Activated CD4-positive, alpha-beta T cell treated with anti-CD3 and anti-CD28 coated beads, Interleukin-2, amount 50 U/mL, for 24 hours (primary cell): Measurements from ENCODE around the gene SPINDOC.

Experiments used
- DNase-seq, 2 donors: peaks; one replicate each; pipeline ENCODE4 v3.0.0-alpha.2; 2020; ENCODE audit warnings: low read depth in 1 of 2, low spot score in 1 of 2

Gene SPINDOC

GRCh38 chr11:63829823-63830489, 16.7 kb downstream of the SPINDOC start:
- no peak for DNase-seq

GRCh38 chr11:63831326-63831725, 18.1 kb downstream of the SPINDOC start:
- no peak for DNase-seq

- no peak for DNase-seq
Measured at GRCh38 chr11:63832336-63832735, 19.1 kb downstream of the SPINDOC start.

- no peak for DNase-seq
Measured at GRCh38 chr11:63833048-63833447, 19.8 kb downstream of the SPINDOC start.

- DNase-seq: no peak
Measured at GRCh38 chr11:63834535-63835157, 21.4 kb downstream of the SPINDOC start.

- no peak for DNase-seq
Measured at GRCh38 chr11:63835158-63835545, 21.9 kb downstream of the SPINDOC start.

GRCh38 chr11:63837027-63837688, 23.9 kb downstream of the SPINDOC start:
- DNase-seq: peak; percentile 42 to 77

- no peak for DNase-seq
Measured at GRCh38 chr11:63837739-63838138, 24.5 kb downstream of the SPINDOC start.

- no peak for DNase-seq
Measured at GRCh38 chr11:63838150-63838677, 25.0 kb downstream of the SPINDOC start.

GRCh38 chr11:63838678-63839507, 25.6 kb downstream of the SPINDOC start, which contains the start of gene MARK2:
MARK2 (plus strand) TSS chr11:63839110; CDS start chr11:63839507, 397 bp downstream.
- DNase-seq: peak; percentile 99 to 100

GRCh38 chr11:63839508-63840355, 26.5 kb downstream of the SPINDOC start:
- no peak for DNase-seq

- DNase-seq: no peak
Measured at GRCh38 chr11:63840356-63841060, 27.3 kb downstream of the SPINDOC start.

GRCh38 chr11:63841554-63841953, 28.3 kb downstream of the SPINDOC start:
- no peak for DNase-seq

GRCh38 chr11:63843041-63843440, 29.8 kb downstream of the SPINDOC start:
- DNase-seq: no peak

GRCh38 chr11:63844836-63845235, 31.6 kb downstream of the SPINDOC start:
- DNase-seq: no peak

GRCh38 chr11:63845303-63845702, 32.0 kb downstream of the SPINDOC start:
- no peak for DNase-seq

GRCh38 chr11:63845911-63846310, 32.7 kb downstream of the SPINDOC start:
- no peak for DNase-seq

- no peak for DNase-seq
Measured at GRCh38 chr11:63846897-63847296, 33.6 kb downstream of the SPINDOC start.

- no peak for DNase-seq
Measured at GRCh38 chr11:63847363-63847762, 34.1 kb downstream of the SPINDOC start.

- DNase-seq: no peak
Measured at GRCh38 chr11:63849691-63850090, 36.4 kb downstream of the SPINDOC start.
